Suprapubic skin (tissue), 3 donors: ENCODE data around the gene TIGD7.

Source experiments
- CTCF ChIP-seq, 2 donors: fragments of 200-600 bp in 1 of 2; fragments of 450-650 bp in 1 of 2; sonication (generic) in 1 of 2; IDR thresholded peaks; one replicate each; pipeline ENCODE4 v1.5.1; 2016 to 2019; ENCODE audit warnings: antibody characterized with exemption in 2 of 2, mild to moderate bottlenecking in 1 of 2, moderate library complexity in 1 of 2
- POLR2A ChIP-seq, 2 donors: fragments of 450-650 bp; IDR thresholded peaks; one replicate each; pipeline ENCODE4 v1.6.1; 2017; ENCODE audit warnings: antibody characterized with exemption in 2 of 2, mild to moderate bottlenecking in 2 of 2, moderate library complexity in 2 of 2

GRCh38 chr16:3268294-3268693 lies 36.9 kb downstream of the TIGD7 start:
- no peak for TF ChIP-seq CTCF (IDR thresholded peaks at IDR 0.05)
- no peak for TF ChIP-seq POLR2A (IDR thresholded peaks at IDR 0.05)
